Inflammatory macrophage (primary cell): Measurements from ENCODE around the gene PRCC.

Experiments
- DNase-seq, 2 donors: peaks; one replicate each; pipeline ENCODE4 v3.0.0-alpha.2; 2020 to 2022
- total RNA-seq, 18 experiments: gene quantifications; one replicate each; lab custom pipeline; 2026; ENCODE audit warnings: mixed read lengths in 6 of 18, inconsistent platforms in 2 of 18; lab: John Stamatoyannopoulos, UW

Gene PRCC
- total RNA-seq, result 11.0 to 28.3 (median 17.8) reads per million in 18 experiments

GRCh38 chr1:156767101-156767878, at the start of gene PRCC:
TSS of gene PRCC (plus strand) at chr1:156767535. CDS start at chr1:156767772, 237 bp downstream.
- peak; percentile 99 to 100 for DNase-seq

- no peak for DNase-seq
Observed at GRCh38 chr1:156721131-156721530, 46.2 kb upstream of the PRCC start.

- no peak for DNase-seq
Observed at GRCh38 chr1:156721535-156721934, 45.8 kb upstream of the PRCC start.

GRCh38 chr1:156725683-156726280, 41.6 kb upstream of the PRCC start:
- DNase-seq, result peak; percentile 90 to 92

- peak; percentile 49 to 61 for DNase-seq
Observed at GRCh38 chr1:156726549-156727226, 40.6 kb upstream of the PRCC start.

GRCh38 chr1:156727492-156727891, 39.8 kb upstream of the PRCC start:
- no peak for DNase-seq

- DNase-seq, result peak; percentile 76 to 84
Observed at GRCh38 chr1:156727926-156728598, 39.3 kb upstream of the PRCC start, which contains the start of gene METTL25B. TSS of gene METTL25B (plus strand) at chr1:156728469. CDS start at chr1:156729105, 636 bp downstream.

GRCh38 chr1:156728599-156729462, 38.5 kb upstream of the PRCC start, which contains the start of gene ISG20L2:
TSS of gene ISG20L2 (minus strand) at chr1:156728766. CDS start at chr1:156727652, 1,114 bp downstream.
- peak; percentile 98 to 99 for DNase-seq

- DNase-seq, result no peak
Observed at GRCh38 chr1:156733989-156734584, 33.2 kb upstream of the PRCC start.

GRCh38 chr1:156738407-156738806, 28.9 kb upstream of the PRCC start:
- no peak for DNase-seq

- no peak for DNase-seq
Observed at GRCh38 chr1:156738916-156739315, 28.4 kb upstream of the PRCC start.

- DNase-seq, result no peak
Observed at GRCh38 chr1:156740237-156740740, 27.0 kb upstream of the PRCC start.

GRCh38 chr1:156740741-156741480, 26.4 kb upstream of the PRCC start, which contains the start of gene MRPL24:
TSS of gene MRPL24 (minus strand) at chr1:156741088. CDS start at chr1:156738704, 2,384 bp downstream.
- peak; percentile 99 for DNase-seq

- no peak for DNase-seq
Observed at GRCh38 chr1:156741481-156741983, 25.8 kb upstream of the PRCC start.

- no peak for DNase-seq
Observed at GRCh38 chr1:156742017-156742416, 25.3 kb upstream of the PRCC start.

GRCh38 chr1:156742801-156743200, 24.5 kb upstream of the PRCC start:
- DNase-seq, result no peak

- peak in 1 of 2 donors; percentile 44 for DNase-seq
Observed at GRCh38 chr1:156743367-156744302, 23.7 kb upstream of the PRCC start.

GRCh38 chr1:156744344-156744743, 23.0 kb upstream of the PRCC start:
- no peak for DNase-seq
